ENCODE measurements around the gene TNNT1.
"Not testable (repeated sequence)": the region's sequence is repeated elsewhere in the genome, so short reads cannot be mapped to it uniquely, and the experiment has no call there.

Gene TNNT1

GRCh38 chr19:55158848-55159749 lies 10.1 kb upstream of the TNNT1 start:
- no peak for TF ChIP-seq CTCF (IDR thresholded peaks at IDR 0.05; ENCODE audit: borderline replicate concordance, insufficient read depth, low read depth, low read length)
- H3K4me3 ChIP-seq (ENCODE audit: low read depth, low read length): no peak overlapping the region

GRCh38 chr19:55158423-55158822 lies 9.4 kb upstream of the TNNT1 start:
- no peak for TF ChIP-seq CTCF (IDR thresholded peaks at IDR 0.05; ENCODE audit: borderline replicate concordance, insufficient read depth, low read depth, low read length)
- H3K4me3 ChIP-seq (ENCODE audit: low read depth, low read length): no peak overlapping the region

DNA sequence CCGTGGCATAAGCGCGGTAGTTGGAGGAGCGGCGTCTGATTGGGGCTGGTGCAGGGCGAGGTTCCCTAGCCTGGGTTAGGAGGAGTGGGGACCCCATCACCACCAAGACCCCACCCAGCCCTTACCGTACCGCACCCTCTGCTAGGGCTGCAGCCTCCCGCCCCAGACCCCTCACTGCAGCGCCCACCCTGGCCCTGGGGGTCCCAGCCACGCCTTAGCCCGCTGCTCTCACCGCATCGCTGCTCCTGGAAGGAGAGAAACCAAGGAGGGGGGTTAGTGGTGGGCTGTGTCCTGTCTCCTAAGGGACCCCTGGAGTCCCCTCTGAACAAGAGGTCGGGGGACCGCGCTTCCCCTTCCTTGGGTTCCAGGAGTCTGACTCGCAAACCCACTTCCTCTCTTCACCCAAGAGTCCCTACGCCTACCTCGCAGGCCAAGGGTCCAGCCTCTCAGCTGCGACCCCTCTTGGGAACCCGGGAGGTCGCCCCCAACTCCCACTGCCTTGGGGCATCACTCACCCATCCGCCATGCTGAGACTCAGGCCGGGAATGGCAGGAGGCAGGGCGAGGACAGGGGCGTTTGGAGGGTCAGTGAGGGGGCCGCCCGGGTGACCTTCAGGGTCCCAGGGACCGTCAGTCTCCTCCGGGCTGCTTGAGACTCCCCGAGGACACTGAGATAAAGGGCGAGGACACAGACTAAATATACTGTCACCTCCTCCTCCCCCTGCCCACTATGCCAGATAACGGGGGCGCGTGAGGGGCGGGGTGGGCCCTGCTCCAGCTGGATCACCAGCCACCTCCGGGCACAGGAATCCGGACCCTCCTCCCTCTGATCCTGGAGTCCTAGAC lies 8.3 kb upstream of the TNNT1 start, which contains the start of gene TNNI3:
Gene TNNI3 (minus strand): TSS at position 669 of the 845 bp plus-strand sequence. CDS start 143 bp downstream, at position 526.
- no peak for TF ChIP-seq CTCF (IDR thresholded peaks at IDR 0.05; ENCODE audit: borderline replicate concordance, insufficient read depth, low read depth, low read length)
- no peak within 1 kb of the TSS for H3K4me3 ChIP-seq (ENCODE audit: low read depth, low read length)

GRCh38 chr19:55156202-55157063 lies 7.4 kb upstream of the TNNT1 start:
- TF ChIP-seq CTCF (IDR thresholded peaks at IDR 0.05; ENCODE audit: borderline replicate concordance, insufficient read depth, low read depth, low read length): no peak
- no peak overlapping the region for H3K4me3 ChIP-seq (ENCODE audit: low read depth, low read length)

- H3K4me3 ChIP-seq (ENCODE audit: low read depth, low read length): not testable (repeated sequence)
Measured at GRCh38 chr19:55155784-55156183, 6.8 kb upstream of the TNNT1 start.

DNA sequence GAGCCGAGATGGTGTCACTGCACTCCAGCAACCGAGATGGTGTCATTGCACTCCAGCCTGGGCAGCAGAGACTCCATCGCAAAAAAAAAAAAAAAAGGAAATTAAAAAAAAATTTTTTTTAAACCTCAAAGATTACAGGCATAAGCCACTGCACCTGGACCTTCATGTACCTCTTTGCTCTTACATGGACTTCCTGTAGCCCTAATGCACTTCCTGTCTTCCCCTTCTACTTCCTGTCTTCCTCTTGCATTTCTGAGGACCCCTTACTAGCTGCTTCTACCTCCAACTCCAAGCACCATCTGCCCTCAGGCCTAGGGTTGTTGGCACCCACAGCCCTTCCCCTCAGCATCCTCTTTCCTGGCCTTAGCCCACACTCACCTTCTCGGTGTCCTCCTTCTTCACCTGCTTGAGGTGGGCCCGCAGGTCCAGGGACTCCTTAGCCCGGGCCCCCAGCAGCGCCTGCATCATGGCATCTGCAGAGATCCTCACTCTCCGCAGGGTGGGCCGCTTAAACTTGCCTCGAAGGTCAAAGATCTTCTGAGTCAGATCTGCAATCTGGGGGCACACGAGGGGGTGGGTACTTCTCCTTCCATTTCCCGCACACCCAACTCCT lies 4.8 kb upstream of the TNNT1 start:
- no peak for TF ChIP-seq CTCF (IDR thresholded peaks at IDR 0.05; ENCODE audit: borderline replicate concordance, insufficient read depth, low read depth, low read length)
- H3K4me3 ChIP-seq (ENCODE audit: low read depth, low read length): no peak overlapping the region

All from GM12875 (cell line).